NCI-H345 (cell line): ENCODE data around the gene CHST1.

Experiments
- DNase-seq: peaks from one replicate; lab custom pipeline; 2025; lab: John Stamatoyannopoulos, UW

Gene CHST1

DNA sequence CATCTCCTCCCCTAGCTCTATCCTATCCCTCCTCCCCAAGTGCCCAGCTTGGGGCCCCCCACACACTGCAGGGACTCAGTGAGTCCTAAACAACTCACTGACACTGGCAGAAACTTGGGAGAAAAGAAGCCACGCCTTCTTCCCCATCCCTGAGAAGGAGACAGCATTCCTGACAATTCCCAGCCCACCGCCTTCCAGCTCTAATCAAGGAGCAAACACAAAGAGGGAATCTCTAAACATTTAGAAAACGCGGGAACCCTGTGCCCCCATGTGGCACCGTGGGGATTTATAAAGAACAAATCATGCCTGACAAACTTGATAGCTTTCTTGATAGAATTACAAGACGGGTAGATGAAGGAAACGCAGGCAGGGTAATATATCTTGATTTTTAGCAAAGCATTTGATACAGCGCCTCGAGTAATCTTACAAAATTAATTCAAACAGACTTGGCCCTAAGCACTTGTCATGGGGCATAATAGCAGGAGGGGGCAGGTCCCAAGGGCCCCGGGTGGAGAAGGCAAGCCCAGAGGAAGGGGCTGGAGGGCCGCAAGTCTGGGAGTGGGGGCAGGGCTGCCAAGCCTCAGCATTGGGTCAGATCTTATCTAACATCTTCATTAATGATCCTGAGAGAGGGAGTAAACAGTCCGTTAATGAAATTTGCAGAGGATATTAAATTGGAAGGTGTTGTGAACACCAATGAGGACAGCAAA, 4.5 kb downstream of the CHST1 start:
- DNase-seq = no peak

DNA sequence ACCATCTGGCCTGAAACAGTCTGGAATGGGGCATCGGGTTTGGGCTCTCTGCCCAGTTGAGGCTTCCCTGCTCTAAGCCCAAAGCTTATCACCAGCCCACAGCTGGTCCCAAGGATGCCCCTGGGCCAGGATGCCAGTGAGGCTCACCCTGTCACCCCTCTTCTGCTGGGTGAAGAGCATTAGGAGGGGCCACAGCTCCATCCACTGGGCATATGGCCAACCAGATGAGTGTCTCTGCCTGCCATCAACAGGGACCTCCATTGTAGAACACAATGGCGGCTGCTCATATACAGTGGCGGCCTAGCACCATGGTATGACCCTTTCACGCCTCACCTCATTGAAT, 5.6 kb downstream of the CHST1 start:
- no peak for DNase-seq

- no peak for DNase-seq
Observed at GRCh38 chr11:45659031-45659817, 6.2 kb downstream of the CHST1 start.

GRCh38 chr11:45658292-45658991, 7.0 kb downstream of the CHST1 start:
- DNase-seq = no peak

DNA sequence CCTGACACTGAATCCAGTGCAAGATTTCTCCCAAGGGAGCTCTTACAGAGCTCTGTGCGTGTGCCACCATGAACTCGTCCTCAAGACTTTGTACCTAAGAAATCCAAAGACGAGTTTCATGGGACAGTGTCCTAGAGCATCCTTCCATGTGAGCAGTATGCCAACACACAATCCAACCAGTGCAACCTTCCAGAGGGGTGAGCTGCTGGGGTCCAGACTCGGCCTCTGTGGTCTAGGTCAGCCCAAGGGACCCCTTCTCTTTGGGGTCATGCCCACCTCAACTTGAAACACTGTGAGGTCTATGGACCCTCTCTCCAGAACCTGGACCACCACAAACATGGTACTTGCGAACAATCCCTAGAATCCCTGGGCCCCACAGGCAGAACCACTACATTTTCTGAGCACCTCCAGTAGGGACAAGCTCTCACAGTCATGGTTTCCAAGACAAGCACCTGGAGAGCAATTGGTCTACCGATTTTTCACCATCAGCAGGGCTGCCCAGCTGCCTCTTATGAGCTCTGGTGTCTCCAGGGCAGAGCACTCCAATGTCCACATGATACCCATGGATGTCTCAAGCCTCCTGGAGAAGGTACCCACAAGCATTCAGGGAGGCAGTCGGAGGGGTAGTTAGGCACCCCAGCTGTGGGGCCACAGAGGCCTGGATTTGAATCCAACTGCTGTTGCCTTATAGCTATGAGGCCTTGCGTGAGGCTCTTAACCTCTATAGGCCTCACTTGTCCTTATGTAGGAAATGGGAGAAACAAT, 7.7 kb downstream of the CHST1 start:
- DNase-seq = no peak

GRCh38 chr11:45655831-45656230, 9.6 kb downstream of the CHST1 start:
- no peak for DNase-seq

- peak; percentile 82 for DNase-seq
Observed at GRCh38 chr11:45655347-45655756, 10.1 kb downstream of the CHST1 start.

DNA sequence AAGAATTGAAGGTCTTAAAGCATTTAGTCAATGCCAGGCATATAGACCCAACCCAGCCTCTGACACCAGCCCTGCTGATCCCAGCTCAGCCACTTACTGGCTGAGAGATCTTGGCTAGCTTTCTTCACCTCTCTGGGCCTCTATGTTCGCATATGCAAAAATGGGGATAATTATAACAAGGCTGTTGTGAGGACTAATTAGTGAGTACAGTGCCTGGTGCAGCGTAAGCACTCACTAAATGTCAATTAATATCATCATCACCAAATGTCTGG, 10.5 kb downstream of the CHST1 start:
- DNase-seq = no peak

DNA sequence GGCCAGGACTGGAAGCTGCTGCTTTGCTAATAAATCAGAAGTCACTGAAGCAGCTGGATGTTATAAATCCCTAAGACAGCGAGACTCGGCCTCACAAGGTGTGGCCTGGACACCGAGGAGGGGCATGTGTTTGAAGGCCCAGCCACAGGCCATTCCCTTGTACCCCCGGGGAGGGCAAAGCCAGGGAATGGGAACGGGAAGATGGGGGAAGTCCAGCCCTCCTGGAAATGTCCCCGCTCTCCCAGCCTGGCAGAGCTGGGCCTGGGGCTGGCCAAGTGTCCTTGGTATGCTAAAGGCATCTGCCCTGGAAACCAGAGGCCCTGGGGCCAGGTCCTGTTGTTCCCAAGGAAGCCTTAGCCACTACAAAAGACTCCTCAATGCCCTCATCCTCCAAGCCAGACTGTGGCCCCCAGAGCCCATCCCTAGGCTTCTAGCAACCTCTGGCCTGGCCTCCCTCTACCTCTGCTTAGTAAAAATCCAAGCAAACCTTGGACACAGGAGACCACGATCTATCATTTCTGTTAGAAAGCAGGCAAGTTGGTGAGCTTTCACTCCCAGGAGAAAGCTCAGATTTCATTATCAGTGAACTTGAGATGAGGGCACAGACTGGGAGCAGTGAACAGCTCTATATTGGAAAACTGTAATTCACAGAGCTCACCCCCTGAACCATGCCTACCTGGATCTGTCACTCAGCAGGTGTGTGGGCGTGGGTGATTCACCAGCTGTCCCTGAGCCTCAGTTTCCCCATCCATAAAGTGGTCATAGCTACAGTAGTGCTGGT, 11.0 kb downstream of the CHST1 start:
- no peak for DNase-seq

DNA sequence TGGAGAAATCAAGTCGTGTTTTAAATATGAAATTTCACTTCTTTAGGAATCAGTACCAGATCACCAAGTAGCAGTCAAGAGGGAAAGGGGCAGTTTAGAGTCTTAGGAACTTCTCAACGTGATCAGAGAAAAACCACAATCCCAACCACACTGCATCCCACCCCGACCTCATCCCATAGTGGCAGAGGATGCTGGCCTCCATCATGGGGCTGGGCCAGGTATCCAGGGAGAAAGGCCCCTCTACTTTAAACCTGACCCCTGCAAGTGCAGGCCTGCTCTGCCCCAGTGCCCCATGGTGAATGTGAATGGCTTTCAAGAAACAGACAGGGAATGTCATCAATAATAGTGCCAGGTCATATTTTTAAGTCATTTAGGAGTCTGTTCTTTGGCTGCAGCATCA, 12.1 kb downstream of the CHST1 start:
- DNase-seq = no peak

- no peak for DNase-seq
Observed at GRCh38 chr11:45652781-45653180, 12.6 kb downstream of the CHST1 start.

- no peak for DNase-seq
Observed at GRCh38 chr11:45651841-45652749, 13.3 kb downstream of the CHST1 start.

- no peak for DNase-seq
Observed at GRCh38 chr11:45651156-45651555, 14.3 kb downstream of the CHST1 start.

DNA sequence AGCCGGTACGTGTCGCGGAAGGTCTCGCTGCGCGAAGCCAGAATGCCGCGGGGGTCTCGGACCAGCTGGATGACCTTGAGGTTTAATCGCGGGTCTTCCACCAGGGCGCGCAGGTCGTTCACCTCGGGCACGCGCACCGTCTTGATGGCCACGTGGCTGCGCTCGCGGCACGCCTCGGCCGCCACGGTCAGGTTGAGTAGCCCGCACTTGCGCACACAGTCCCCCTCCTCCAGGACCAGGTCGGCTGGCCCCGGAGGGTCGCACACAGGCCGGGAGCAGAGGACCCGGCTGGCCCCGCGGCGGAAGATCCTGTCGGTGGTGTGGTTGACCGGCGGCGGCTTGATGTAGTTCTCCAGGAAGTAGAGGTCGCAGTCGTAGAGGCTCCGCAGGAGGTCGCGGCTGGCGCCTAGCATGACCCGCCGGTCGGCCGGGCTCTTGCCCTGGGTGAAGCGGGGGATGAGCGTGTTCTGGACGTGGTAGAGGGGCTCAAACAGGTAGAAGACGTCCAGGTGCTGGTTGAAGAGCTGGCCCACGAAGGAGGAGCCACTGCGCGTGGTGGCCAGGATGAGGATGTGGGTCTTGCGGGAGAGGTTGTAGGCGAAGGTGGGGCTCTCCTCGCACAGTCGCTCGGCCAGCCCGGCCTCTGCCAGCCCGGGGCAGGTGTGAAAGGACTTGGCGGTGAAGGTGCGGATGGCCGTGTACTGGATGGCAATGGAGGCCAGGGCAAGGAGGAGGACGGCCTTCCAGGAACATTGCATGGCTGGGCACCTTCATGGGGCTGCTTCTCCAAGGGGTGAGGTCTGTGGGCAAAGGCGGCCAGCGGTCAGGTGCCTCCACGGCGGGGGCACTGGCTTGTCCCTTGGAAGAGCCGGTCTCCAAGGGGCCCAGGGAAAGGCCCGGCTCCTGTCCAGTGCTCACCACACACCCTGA, 15.0 kb downstream of the CHST1 start:
- no peak for DNase-seq

GRCh38 chr11:45649544-45650165, 15.8 kb downstream of the CHST1 start:
- no peak for DNase-seq

DNA sequence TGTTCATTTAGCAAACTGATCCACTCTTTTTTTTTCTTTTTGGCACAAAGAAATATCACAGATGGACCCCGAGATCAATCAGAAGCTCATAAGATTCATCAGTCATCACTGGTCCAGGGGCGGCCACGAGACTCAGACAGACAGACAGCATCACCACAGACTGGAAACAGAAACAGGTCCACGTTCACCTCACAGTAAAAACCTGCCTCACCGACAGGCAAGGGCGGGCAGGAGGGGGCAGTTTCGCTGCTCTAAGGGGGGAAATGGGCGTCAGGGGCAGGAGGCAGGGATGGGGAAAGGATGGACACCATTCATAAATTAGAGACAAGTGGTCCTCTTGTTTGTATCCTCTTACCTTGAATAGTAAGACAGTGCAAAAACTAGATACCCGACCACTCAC, 16.5 kb downstream of the CHST1 start:
- DNase-seq = no peak

DNA sequence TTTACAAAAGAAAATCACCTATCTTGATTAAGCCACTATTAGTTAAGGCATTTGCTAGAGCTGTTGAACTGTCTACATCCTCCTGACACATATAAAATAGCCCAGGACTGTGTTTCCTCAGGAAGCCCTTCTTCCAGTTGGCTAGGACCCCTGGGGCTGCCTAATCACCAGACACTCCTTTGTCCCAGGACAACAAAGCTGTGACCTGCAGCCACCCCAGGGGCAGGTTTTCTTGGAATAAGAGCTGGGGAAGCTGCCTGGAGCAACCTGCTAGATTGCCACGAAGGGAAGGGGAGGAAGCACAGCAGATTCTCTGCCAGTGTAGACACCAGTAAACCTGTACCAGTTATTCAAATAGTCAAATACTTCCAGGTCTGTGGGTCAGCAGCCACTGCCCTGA, 17.6 kb downstream of the CHST1 start:
- DNase-seq = no peak

DNA sequence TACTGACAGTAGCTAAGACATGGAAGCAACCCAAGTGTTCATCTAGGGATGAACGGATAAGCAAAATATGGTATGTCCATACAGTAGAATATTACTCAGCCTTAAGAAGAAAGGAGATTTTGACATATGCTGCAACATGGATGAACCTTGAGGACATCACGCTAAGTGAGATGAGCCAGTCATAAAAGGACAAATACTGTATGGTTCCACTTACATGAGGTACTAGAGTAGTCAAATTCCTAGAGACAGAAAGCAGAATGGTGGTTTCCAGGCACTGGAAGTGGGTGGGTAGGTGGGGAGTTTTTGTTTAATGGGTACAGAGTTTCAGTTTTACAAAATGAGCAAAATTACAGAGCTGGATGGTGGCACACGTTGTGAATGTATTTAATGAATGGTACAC, 18.1 kb downstream of the CHST1 start:
- DNase-seq = no peak

- DNase-seq = no peak
Observed at GRCh38 chr11:45646275-45646927, 19.0 kb downstream of the CHST1 start.
